Endothelial cell of umbilical vein (primary cell): ENCODE results near the gene NUTF2. TPM values are rescaled to one million over a fixed set of nuclear protein-coding genes. Genes with fewer than 3 reads are reported as not detected.

ENCODE experiments used
- BruUV-seq: library from RNA; stranded (reverse); fragments of 400-500 nt; replicated peaks from 2 replicates; lab custom pipeline; 2021; lab: Mats Ljungman, UMichigan
- CTCF ChIA-PET: fragments of 300-600, 350-600 bp; sonication (Branson Sonifier 250); formaldehyde crosslinking; loops from one replicate; lab custom pipeline; 2021; ENCODE audit warnings: antibody characterized with exemption, inconsistent platforms; lab: Charles Lee
- POLR2A ChIA-PET: fragments of 300-600, 350-600 bp; sonication (Branson Sonifier 250); formaldehyde crosslinking; loops from one replicate; lab custom pipeline; 2021; ENCODE audit warnings: antibody characterized with exemption, inconsistent platforms; lab: Charles Lee
- DNase-seq: peaks from one replicate; pipeline ENCODE4 v3.0.0-alpha.2; 2011; ENCODE audit warnings: low read depth, low spot score
- FAIRE-seq: peaks from 2 replicates; lab custom pipeline; 2011; peaks lifted over from hg19 to GRCh38; lab: Jason Lieb, UNC
- H2AFZ ChIP-seq: 2 replicates; pipeline ENCODE4 v1.6.0; 2012; ENCODE audit warnings: low read depth, low read length, control low read depth, inconsistent platforms
- H3K27ac ChIP-seq: 2 replicates; pipeline ENCODE4 v1.5.1; 2011; ENCODE audit warnings: low read depth, mild to moderate bottlenecking, control low read depth, low read length, moderate library complexity; ENCODE audit not compliant: insufficient read depth
- H3K27me3 ChIP-seq, 2 experiments: 2 replicates each; pipeline versions ENCODE4 v1.6.0 to v1.6.1; 2011; ENCODE audit warnings: low read length in 2 of 2, mixed read lengths in 1 of 2; ENCODE audit not compliant: control insufficient read depth in 2 of 2, insufficient read depth in 2 of 2
- H3K36me3 ChIP-seq, 2 experiments: 2 replicates in 1 of 2; 3 replicates in 1 of 2; pipeline ENCODE4 v1.5.1; 2011; ENCODE audit warnings: low read length in 2 of 2, mild to moderate bottlenecking in 1 of 2, moderate library complexity in 1 of 2; ENCODE audit not compliant: control insufficient read depth in 2 of 2, insufficient read depth in 2 of 2; ENCODE audit errors: extremely low read depth in 1 of 2
- H3K4me1 ChIP-seq: 3 replicates; pipeline ENCODE4 v1.5.1; 2011; ENCODE audit warnings: mild to moderate bottlenecking, low read length; ENCODE audit not compliant: control insufficient read depth, insufficient read depth; ENCODE audit errors: extremely low read depth
- H3K4me2 ChIP-seq: 2 replicates; pipeline ENCODE4 v1.6.1; 2011; ENCODE audit warnings: low read length, control low read depth, mixed read lengths; ENCODE audit not compliant: insufficient read depth
- H3K4me3 ChIP-seq, 3 experiments: fragments of 200-600 bp in 1 of 3; sonication (generic), shearing (Covaris generic) in 1 of 3; replicated peaks in 1 of 3; 2 replicates each; pipeline ENCODE4 v1.5.1; 2011 to 2016; ENCODE audit warnings: control low read depth in 3 of 3, low read length in 3 of 3, mild to moderate bottlenecking in 2 of 3, inconsistent platforms in 1 of 3, low read depth in 1 of 3, moderate library complexity in 1 of 3; ENCODE audit not compliant: insufficient read depth in 1 of 3
- H3K79me2 ChIP-seq: 2 replicates; pipeline ENCODE4 v1.6.0; 2012; ENCODE audit warnings: low read length, inconsistent platforms; ENCODE audit not compliant: control insufficient read depth, insufficient read depth
- H3K9ac ChIP-seq: replicated peaks from 2 replicates; pipeline ENCODE3; 2011; ENCODE audit warnings: low read length, control low read depth; ENCODE audit not compliant: insufficient read depth; ENCODE audit errors: extremely low read depth
- H3K9me1 ChIP-seq: replicated peaks from 3 replicates; pipeline ENCODE4 v1.6.0; 2011; ENCODE audit warnings: mild to moderate bottlenecking, low read length; ENCODE audit not compliant: control insufficient read depth, insufficient read depth; ENCODE audit errors: extremely low read depth
- H3K9me3 ChIP-seq: replicated peaks from 2 replicates; pipeline ENCODE4 v1.5.1; 2012; ENCODE audit warnings: low read length, inconsistent platforms; ENCODE audit not compliant: control insufficient read depth, insufficient read depth
- H4K20me1 ChIP-seq: replicated peaks from 2 replicates; pipeline ENCODE3; 2011; ENCODE audit warnings: mild to moderate bottlenecking, low read length; ENCODE audit not compliant: control insufficient read depth, insufficient read depth; ENCODE audit errors: extremely low read depth
- EZH2 ChIP-seq: IDR thresholded peaks from 2 replicates; pipeline ENCODE4 v1.6.1; 2012; ENCODE audit warnings: borderline replicate concordance, low read depth, mild to moderate bottlenecking, moderate library complexity, low read length, inconsistent platforms; ENCODE audit not compliant: severe bottlenecking
- FOS ChIP-seq: IDR thresholded peaks from 2 replicates; pipeline ENCODE4 v1.6.1; 2011; ENCODE audit warnings: mild to moderate bottlenecking, low read length, moderate library complexity, borderline replicate concordance; ENCODE audit not compliant: insufficient read depth
- GATA2 ChIP-seq: IDR thresholded peaks from 2 replicates; pipeline ENCODE4 v1.7.0; 2011; ENCODE audit warnings: low read depth, mild to moderate bottlenecking, moderate library complexity, mixed read lengths, low read length; ENCODE audit not compliant: insufficient read length, insufficient read depth
- JUN ChIP-seq: IDR thresholded peaks from 2 replicates; pipeline ENCODE4 v1.6.1; 2011; ENCODE audit warnings: borderline replicate concordance, low read depth; ENCODE audit not compliant: insufficient read length, insufficient read depth
- MYC ChIP-seq: IDR thresholded peaks from one replicate; pipeline ENCODE4 v1.6.1; 2011; ENCODE audit warnings: mild to moderate bottlenecking, low read depth, low read length
- POLR2A ChIP-seq: IDR thresholded peaks from 2 replicates; pipeline ENCODE4 v1.6.1; 2012; ENCODE audit warnings: low read depth, mild to moderate bottlenecking, control low read depth, low read length
- POLR2AphosphoS5 ChIP-seq: IDR thresholded peaks from 2 replicates; pipeline ENCODE4 v1.6.1; 2012; ENCODE audit warnings: low read depth, mild to moderate bottlenecking, control low read depth, low read length, moderate library complexity; ENCODE audit not compliant: insufficient read depth
- dilution Hi-C: fragments of 300-500 bp; cut with MboI; formaldehyde crosslinking; loops from one replicate; pipeline ENCODE4 v1.15.0; 2019; ENCODE audit warnings: low sequenced_read_pairs; ENCODE audit not compliant: extremely low pct_ligation_motif_present
- intact Hi-C: fragments of 100-400 bp; cut with micrococcal nuclease; formaldehyde crosslinking; loops from one replicate; pipeline ENCODE4 v1.10.0; 2022
- polyA plus RNA-seq, 4 experiments: library from polyadenylated mRNA; depleted of rRNA in 3 of 4; stranded (reverse) in 3 of 4; unstranded in 1 of 4; fragments of >200 nt; gene quantifications; 2 replicates each; pipeline versions ENCODE4 v1.2.1 to v1.2.3, GENCODE V29; 2011 to 2012; ENCODE audit warnings: missing spikeins in 1 of 4
- total RNA-seq: library from RNA; stranded (reverse); gene quantifications from 2 replicates; pipeline ENCODE4 v1.2.3, GENCODE V29; 2021
- TF ChIP-seq, protein P1 (sequence below), 2 donors: IDR thresholded peaks; 1 replicate in 1 of 2; 2 replicates in 1 of 2; pipeline ENCODE4 v1.5.1; 2011; ENCODE audit warnings: low read length in 2 of 2, mild to moderate bottlenecking in 2 of 2, moderate library complexity in 2 of 2, control low read depth in 1 of 2, inconsistent platforms in 1 of 2, low read depth in 1 of 2; ENCODE audit not compliant: insufficient read depth in 1 of 2; ENCODE audit errors: extremely low read depth in 1 of 2
- TF ChIP-seq, protein P2 (sequence below): IDR thresholded peaks from 2 replicates; pipeline ENCODE4 v1.6.1; 2011; ENCODE audit not compliant: insufficient read depth, insufficient read length

The NUTF2 gene
- total and polyA plus RNA-seq, 2 donors (not counting 3 experiments of a cell fraction or from before 2014, with no cell fraction given), result 208 to 273 TPM

DNA sequence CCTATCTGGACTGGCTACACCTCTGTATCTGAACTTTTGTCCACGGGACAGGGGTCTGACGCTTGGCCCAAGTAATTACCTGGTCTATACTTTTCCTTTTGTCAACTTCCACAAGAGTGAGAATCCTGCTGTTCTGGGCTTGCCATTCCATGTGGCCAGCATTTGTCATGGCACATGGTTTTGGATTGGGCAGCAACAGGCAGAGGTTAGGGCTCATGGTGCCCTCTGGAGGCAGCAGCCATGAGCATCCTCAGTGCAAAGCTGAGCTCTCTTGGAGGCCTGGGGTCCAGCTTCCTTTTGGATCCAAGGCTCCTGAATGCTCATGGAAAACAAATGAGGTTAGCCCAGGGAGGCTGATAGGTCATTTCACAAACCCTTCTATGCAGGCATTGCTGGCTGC lies 18.6 kb downstream of the NUTF2 start:
- TF ChIP-seq MYC (peak; percentile 9), POLR2A (no peak), EZH2 (no peak), POLR2AphosphoS5 (no peak), FOS (no peak), GATA2 (no peak), JUN (no peak)
- TF ChIP-seq, protein P1, sequence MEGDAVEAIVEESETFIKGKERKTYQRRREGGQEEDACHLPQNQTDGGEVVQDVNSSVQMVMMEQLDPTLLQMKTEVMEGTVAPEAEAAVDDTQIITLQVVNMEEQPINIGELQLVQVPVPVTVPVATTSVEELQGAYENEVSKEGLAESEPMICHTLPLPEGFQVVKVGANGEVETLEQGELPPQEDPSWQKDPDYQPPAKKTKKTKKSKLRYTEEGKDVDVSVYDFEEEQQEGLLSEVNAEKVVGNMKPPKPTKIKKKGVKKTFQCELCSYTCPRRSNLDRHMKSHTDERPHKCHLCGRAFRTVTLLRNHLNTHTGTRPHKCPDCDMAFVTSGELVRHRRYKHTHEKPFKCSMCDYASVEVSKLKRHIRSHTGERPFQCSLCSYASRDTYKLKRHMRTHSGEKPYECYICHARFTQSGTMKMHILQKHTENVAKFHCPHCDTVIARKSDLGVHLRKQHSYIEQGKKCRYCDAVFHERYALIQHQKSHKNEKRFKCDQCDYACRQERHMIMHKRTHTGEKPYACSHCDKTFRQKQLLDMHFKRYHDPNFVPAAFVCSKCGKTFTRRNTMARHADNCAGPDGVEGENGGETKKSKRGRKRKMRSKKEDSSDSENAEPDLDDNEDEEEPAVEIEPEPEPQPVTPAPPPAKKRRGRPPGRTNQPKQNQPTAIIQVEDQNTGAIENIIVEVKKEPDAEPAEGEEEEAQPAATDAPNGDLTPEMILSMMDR (IDR thresholded peaks at IDR 0.05; ENCODE audit: extremely low read depth in 1 of 2, insufficient read depth in 1 of 2, low read depth in 1 of 2, low read length in 2 of 2), result peak; percentile 30 to 57
- TF ChIP-seq, protein P2, sequence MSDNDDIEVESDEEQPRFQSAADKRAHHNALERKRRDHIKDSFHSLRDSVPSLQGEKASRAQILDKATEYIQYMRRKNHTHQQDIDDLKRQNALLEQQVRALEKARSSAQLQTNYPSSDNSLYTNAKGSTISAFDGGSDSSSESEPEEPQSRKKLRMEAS, result peak; percentile 63
- Histone ChIP-seq H3K4me2 (no peak overlapping the region), H3K9ac (no peak overlapping the region), H3K9me3 (no peaks in the 10 kb centered on the region), H3K27me3 (no peaks in the 10 kb centered on the region), H3K79me2 (peaks cover 48% of the 10 kb centered on the region), H4K20me1 (peaks cover 2% of the 10 kb centered on the region), H3K4me1 (no peaks in the 10 kb centered on the region), H3K36me3 (peaks cover 18 to 47% of the 10 kb centered on the region in 2 experiments), H3K9me1 (no peaks in the 10 kb centered on the region), H2AFZ (no peak overlapping the region), H3K4me3 (no peak overlapping the region), H3K27ac (no peak overlapping the region)
- ChIA-PET POLR2A (interaction anchor here (0.6 kb wide), 1 partner anchor 309 kb away, joined by 3 read pairs; no protein-coding TSS in a partner anchor), CTCF (interaction anchor here (1.0 to 4.5 kb wide), 5 partner anchors 20 to 344 kb away, joined by 3 to 64 read pairs (median 8); no protein-coding TSS in a partner anchor)
- intact Hi-C loops (loop anchor here (1.0 kb wide), 3 partner anchors 22 to 192 kb away; no protein-coding TSS in a partner anchor), dilution Hi-C loops (no loop called here)
- BruUV-seq, result no TSS peak
- FAIRE-seq (no peak), DNase-seq (peak; percentile 40)
